Measurements from ENCODE around the gene SMG7.

DNA sequence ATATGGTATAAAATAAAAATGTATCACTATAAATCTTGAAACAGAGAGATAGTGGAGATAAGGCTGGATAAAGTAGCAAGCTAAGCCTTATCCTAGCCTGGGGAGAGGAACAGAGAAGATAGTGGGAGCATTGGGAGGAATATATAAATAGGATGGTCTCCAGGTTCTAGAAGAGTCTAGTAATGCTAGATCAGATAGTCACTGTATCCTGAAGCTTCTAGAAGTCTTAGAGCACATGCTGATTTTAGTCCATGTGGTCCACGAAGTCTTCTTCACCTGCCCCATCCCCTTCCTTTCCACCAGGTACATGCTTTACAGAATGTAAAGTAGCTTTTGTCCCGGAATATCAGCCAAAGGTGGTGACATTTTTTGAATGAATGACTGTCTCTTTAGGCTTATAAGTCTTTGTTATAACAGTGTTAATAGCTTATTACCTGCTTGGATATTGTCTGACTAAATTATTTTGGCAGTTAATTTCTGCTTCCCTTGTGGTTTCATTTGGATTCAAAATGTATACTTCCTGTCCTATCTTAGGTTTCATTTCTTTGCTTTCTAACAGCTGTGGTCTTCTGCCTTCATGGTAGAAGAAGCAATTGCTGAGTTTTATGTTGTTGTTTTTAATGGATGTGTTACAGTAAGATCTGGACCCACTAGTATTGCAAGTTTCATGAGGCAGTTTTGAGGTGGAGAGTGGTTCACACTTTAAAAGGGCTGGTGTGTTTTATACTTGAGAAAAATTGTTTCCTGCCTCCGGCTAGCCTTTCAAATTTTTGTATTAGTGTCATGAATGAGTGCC, 5.9 kb downstream of the SMG7 start:
- TF ChIP-seq, protein P1, sequence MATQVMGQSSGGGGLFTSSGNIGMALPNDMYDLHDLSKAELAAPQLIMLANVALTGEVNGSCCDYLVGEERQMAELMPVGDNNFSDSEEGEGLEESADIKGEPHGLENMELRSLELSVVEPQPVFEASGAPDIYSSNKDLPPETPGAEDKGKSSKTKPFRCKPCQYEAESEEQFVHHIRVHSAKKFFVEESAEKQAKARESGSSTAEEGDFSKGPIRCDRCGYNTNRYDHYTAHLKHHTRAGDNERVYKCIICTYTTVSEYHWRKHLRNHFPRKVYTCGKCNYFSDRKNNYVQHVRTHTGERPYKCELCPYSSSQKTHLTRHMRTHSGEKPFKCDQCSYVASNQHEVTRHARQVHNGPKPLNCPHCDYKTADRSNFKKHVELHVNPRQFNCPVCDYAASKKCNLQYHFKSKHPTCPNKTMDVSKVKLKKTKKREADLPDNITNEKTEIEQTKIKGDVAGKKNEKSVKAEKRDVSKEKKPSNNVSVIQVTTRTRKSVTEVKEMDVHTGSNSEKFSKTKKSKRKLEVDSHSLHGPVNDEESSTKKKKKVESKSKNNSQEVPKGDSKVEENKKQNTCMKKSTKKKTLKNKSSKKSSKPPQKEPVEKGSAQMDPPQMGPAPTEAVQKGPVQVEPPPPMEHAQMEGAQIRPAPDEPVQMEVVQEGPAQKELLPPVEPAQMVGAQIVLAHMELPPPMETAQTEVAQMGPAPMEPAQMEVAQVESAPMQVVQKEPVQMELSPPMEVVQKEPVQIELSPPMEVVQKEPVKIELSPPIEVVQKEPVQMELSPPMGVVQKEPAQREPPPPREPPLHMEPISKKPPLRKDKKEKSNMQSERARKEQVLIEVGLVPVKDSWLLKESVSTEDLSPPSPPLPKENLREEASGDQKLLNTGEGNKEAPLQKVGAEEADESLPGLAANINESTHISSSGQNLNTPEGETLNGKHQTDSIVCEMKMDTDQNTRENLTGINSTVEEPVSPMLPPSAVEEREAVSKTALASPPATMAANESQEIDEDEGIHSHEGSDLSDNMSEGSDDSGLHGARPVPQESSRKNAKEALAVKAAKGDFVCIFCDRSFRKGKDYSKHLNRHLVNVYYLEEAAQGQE (IDR thresholded peaks at IDR 0.05; ENCODE audit: insufficient read depth in 1 of 2, low read depth in 2 of 2, low read length in 2 of 2), result no peak
- TF ChIP-seq POLR2AphosphoS5 (IDR thresholded peaks at IDR 0.05; ENCODE audit: low read depth, low read length) (no peak), TAF1 (IDR thresholded peaks at IDR 0.05; ENCODE audit: borderline replicate concordance, insufficient read depth, low read length) (no peak)
